GM19452 (cell line): ENCODE measurements around the gene UNC13B.
"Not testable (repeated sequence)": the region's sequence is repeated elsewhere in the genome, so short reads cannot be mapped to it uniquely, and the experiment has no call there.

Experiments used
- ATAC-seq: cut with Tn5 transposase; IDR thresholded peaks from one replicate; pipeline ENCODE4 v1.9.1; 2021; ENCODE audit not compliant: unreplicated experiment

The UNC13B gene

GRCh38 chr9:35364817-35365585 is 203.2 kb downstream of the UNC13B start:
- no peak for ATAC-seq

DNA sequence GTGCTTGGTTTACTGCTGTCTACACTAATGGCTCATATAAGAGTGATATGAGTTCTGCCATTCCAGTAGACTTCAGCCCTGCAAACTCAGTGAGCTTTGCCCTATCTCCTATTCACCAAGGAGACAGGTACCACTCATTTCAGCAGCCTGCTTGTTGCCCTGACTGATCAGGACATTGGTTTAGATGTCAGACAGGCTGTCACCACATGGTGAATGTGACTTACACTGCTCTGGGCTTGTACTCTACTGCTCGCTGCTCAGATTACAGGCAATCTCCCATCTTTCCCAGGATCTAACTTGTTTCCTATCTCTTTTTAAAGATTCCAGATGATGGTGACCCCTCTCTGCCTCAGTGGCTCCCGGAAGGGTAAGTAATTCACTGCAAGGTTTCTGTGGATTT is 204.8 kb downstream of the UNC13B start:
- no peak for ATAC-seq

- ATAC-seq: no peak
These were observed 205.6 kb downstream of the UNC13B start for GRCh38 chr9:35367451-35367850.

GRCh38 chr9:35370241-35370640 is 208.4 kb downstream of the UNC13B start:
- ATAC-seq: no peak

GRCh38 chr9:35374436-35374835 is 212.6 kb downstream of the UNC13B start:
- ATAC-seq: no peak

- ATAC-seq: no peak
These were observed 213.1 kb downstream of the UNC13B start for GRCh38 chr9:35374910-35375309.

GRCh38 chr9:35380039-35380438 is 218.2 kb downstream of the UNC13B start:
- no peak for ATAC-seq

DNA sequence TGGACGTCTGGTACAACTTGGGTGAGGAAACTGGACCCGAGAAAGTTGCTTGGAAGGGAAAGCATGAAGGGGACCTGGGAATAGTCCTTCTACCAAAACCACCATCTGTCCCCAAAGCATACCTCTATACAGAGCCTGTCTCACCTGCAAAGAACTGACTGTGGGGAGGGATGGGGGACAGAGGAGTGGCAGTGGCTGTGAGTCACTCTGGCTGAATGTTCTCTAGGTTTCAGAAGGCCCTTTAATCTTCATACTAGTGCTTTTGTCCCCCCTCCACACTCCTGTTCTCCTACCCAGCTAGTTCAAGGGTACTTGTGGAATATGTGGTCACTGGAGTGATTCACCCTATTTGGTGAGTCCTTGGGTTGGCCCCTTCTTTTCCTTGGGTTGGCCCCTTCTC is 218.8 kb downstream of the UNC13B start:
- ATAC-seq: no peak

DNA sequence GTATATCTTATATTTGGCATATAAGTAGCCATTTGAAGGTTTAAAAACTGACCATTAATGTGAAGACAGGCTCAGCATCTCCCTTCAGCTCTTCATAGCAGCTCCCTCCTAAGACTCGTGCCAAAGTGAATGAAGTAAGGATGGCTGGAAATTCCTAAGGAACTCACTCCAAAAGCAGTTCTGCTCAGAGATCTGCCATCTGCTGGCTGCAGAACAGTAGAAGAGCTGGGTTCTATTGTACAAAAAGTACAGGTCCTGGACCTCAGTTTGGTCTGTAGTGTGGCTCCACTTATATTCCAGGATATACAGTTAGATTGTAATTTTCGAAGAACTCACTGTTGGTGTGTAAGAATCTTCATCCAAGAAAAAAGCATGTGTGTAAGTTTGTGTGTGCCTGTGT is 223.2 kb downstream of the UNC13B start:
- no peak for ATAC-seq

GRCh38 chr9:35395076-35395705 is 233.4 kb downstream of the UNC13B start:
- no peak for ATAC-seq

- no peak for ATAC-seq
These were observed 233.9 kb downstream of the UNC13B start for GRCh38 chr9:35395706-35396101.

- no peak for ATAC-seq
These were observed 234.9 kb downstream of the UNC13B start for GRCh38 chr9:35396560-35397215.

DNA sequence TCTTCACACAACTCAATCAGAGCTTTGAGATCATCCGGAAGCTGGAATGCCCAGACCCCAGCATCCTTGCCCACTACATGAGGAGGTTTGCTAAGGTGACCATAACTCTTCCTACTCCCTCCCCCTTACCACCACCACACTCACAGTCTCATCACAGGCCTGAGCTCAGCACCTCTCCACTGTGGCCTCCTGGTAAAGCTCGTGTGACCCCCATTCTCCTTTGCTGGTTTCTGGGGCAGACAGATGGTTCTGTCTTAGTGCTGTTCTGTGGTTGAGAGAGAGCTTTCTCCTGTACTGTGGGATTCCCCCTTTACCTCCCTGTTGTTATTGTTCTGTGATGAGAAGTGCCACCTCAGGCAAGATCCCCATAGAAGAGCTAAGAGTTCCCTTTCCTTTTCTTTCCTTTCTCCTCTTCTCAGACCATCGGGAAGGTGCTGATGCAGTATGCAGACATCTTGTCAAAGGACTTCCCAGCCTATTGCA is 235.4 kb downstream of the UNC13B start:
- ATAC-seq: no peak

GRCh38 chr9:35397923-35398322 is 236.1 kb downstream of the UNC13B start:
- ATAC-seq: no peak

DNA sequence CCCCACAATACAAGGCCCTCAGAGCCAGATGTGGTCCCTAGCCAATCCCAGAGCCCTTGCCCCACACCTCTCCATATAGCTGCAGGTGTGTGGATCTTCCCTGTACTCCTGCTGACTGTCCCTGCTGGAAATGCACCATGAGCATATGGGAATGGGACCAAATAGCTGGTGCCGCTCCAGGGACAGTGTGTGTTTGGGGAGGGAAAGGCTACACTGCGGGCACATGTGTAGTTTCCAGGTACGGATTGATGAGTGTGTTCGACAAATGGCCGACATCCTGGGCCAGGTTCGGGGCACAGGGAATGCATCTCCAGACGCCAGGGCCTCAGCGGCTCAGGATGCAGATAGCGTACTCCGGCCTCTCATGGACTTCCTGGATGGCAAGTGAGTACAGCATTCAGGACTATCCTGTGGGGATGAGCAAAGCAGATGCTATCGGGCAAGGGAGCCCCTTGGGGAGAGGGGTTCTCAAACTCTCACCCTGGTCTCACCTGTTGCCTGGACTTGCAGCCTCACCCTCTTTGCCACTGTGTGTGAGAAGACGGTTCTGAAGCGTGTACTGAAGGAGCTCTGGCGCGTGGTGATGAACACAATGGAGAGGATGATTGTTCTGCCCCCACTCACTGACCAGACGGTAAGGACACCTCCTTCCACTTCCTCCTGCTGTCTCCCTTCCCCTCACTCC is 237.0 kb downstream of the UNC13B start:
- no peak for ATAC-seq

- ATAC-seq: no peak
These were observed 243.1 kb downstream of the UNC13B start for GRCh38 chr9:35404865-35405264.

DNA sequence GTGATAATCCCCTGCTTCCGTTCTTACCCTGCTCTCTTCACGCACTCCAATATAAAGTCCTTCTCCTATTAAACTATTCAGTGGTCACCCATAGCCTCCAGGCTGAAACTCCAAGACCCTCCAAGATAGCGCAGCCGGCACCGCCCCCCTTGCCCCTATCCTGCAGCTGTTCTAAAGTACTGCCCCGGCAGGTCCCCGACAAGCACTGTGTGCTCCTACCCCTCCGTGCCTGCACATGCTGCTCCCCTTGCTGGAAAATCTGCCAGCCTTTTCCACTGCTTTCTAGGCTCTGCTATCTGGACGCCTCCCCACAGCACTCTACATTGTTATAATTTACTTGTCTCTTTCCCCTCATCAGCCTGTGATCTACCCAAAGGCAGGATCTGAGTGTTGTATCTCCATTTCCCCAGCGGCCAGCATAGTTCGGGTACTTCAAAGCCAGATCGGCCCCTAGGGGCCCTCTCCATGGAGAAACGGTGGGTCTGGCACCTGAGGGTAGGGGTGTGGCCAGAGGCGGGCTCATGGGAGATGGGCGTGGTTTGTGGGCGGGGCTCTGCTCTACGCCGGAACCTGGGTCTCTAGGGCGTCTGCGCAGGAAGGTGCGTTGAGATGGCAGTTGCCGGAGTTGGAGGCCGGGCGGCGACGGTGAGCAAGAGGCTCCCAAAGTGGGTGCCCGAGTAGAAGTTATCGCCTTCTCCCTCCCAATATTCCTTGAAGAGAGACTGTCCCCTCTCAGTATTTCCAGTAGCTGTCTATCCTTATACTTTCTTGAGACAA is 244.6 kb downstream of the UNC13B start:
- ATAC-seq: no peak

DNA sequence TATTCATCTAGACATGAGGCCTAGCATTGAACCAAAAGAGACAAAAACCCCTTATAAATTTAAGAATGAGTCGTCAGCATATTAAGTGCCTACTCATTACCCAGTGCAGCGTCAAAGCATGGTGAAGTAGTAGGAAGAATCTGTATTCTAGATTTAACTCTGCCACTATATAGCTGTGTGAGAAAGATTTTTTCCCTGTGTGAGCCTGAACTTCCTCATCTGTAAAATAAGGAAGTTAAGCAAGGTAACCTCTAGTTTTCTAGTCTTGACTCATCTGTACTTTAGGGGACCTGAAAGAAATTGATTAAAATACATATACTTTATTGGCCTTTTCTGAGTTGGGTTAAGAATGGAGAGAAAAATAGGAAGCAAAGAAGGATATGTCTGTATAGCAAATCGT is 246.0 kb downstream of the UNC13B start:
- no peak for ATAC-seq

- ATAC-seq: not testable (repeated sequence)
These were observed 247.6 kb downstream of the UNC13B start for GRCh38 chr9:35409434-35409833.

GRCh38 chr9:35414889-35415288 is 253.1 kb downstream of the UNC13B start:
- no peak for ATAC-seq
